CD4-positive, alpha-beta T cell treated with Interleukin-17A for 4 hours (primary cell): ENCODE measurements around the gene FAM83G.
"Not testable (repeated sequence)": the region's sequence is repeated elsewhere in the genome, so short reads cannot be mapped to it uniquely, and the experiment has no call there.

ENCODE experiments used
- DNase-seq: peaks from one replicate; pipeline ENCODE4 v3.0.0-alpha.2; 2020; ENCODE audit warnings: mixed read lengths

Gene FAM83G

GRCh38 chr17:19023209-19023999 lies 18.8 kb upstream of the FAM83G start:
- no peak for DNase-seq

GRCh38 chr17:19022747-19023146 lies 18.2 kb upstream of the FAM83G start:
- no peak for DNase-seq

- DNase-seq: no peak
These were observed 17.6 kb upstream of the FAM83G start for GRCh38 chr17:19022128-19022527.

GRCh38 chr17:19021622-19022083 lies 17.1 kb upstream of the FAM83G start:
- peak; percentile 67 for DNase-seq

- not testable (repeated sequence) for DNase-seq
These were observed 16.6 kb upstream of the FAM83G start for GRCh38 chr17:19021011-19021621.

- no peak for DNase-seq
These were observed 15.5 kb upstream of the FAM83G start for GRCh38 chr17:19020016-19020415.

- peak; percentile 22 for DNase-seq
These were observed 14.7 kb upstream of the FAM83G start for GRCh38 chr17:19019041-19019941.

GRCh38 chr17:19018600-19018950 lies 14.0 kb upstream of the FAM83G start:
- no peak for DNase-seq

- DNase-seq: no peak
These were observed 13.4 kb upstream of the FAM83G start for GRCh38 chr17:19017804-19018599.

GRCh38 chr17:19017401-19017800 lies 12.8 kb upstream of the FAM83G start:
- no peak for DNase-seq

GRCh38 chr17:19016881-19017280 lies 12.3 kb upstream of the FAM83G start:
- DNase-seq: no peak

GRCh38 chr17:19016297-19016696 lies 11.7 kb upstream of the FAM83G start:
- DNase-seq: no peak

GRCh38 chr17:19015428-19015827 lies 10.9 kb upstream of the FAM83G start:
- DNase-seq: no peak

- no peak for DNase-seq
These were observed 10.2 kb upstream of the FAM83G start for GRCh38 chr17:19014628-19015215.

- no peak for DNase-seq
These were observed 9.5 kb upstream of the FAM83G start for GRCh38 chr17:19013806-19014627.

GRCh38 chr17:19013226-19013625 lies 8.7 kb upstream of the FAM83G start:
- DNase-seq: no peak

- no peak for DNase-seq
These were observed 7.9 kb upstream of the FAM83G start for GRCh38 chr17:19012171-19013080.

GRCh38 chr17:19011581-19011980 lies 7.0 kb upstream of the FAM83G start:
- no peak for DNase-seq

- no peak for DNase-seq
These were observed 6.4 kb upstream of the FAM83G start for GRCh38 chr17:19010729-19011505.
